ENCODE data around the gene FXYD1. TPM values are rescaled to one million over a fixed set of nuclear protein-coding genes. Genes with fewer than 3 reads are reported as not detected.

FXYD1 gene
- total RNA-seq, 4 donors from 2014 or later: 2.0 to 10.9 (median 6.7) TPM

DNA sequence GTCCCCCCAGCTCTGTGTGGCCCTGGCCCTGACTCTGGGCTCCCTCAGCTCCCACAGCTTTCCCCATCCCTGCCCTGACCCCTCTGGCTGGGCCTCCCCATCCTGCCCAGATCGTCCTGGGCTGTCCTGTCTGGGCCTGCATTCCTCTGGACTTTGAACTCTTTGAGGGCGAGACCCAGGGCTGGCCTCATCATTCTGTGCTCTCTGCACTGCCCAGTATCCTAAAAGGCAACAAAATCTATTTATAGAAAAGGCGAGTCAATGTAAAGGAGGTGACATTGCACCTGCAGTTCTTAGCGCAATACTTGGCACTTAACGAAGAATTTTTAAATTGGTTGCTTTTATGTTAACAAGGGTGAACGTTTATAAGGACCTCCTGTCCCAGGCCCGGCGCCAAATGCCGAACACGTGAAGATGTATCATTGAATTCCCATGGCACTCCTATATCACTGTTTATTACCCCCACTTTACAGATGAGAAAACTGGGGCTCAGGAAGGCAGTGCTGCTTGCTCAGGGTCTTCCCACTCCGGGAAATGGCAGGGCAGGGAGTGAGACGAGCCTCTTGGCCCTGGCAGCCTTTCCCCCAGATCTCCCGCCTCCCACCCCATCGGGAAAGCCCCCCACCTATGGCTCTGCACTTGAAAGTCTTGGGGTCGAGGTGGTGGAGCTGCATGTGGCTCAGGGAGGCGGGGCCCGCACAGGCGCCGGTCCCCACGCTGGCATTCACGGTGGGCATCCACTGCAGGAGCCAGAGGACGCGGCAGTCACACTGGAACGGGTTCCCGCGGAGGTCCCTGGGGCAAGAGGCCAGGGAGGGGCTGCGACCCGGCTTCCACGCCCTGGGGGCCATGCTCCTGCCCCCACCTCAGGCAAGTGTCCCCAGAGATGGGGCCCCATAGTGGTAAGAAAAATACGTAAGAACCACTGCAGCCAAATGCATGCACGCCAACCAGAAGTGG is 7.6 kb upstream of the FXYD1 start:
- Histone ChIP-seq H3K4me3 (peak overlapping the region; percentile 5), H3K36me3 (no peaks in the 10 kb centered on the region), H3K9me3 (no peaks in the 10 kb centered on the region), H3K27ac (no peak overlapping the region), H3K27me3 (no peaks in the 10 kb centered on the region), H3K4me1 (peaks cover 53% of the 10 kb centered on the region)
- TF ChIP-seq POLR2AphosphoS5 (IDR thresholded peaks at IDR 0.05): no peak
- no peak for TF ChIP-seq EP300 (IDR thresholded peaks at IDR 0.05)
- TF ChIP-seq POLR2A (IDR thresholded peaks at IDR 0.05): no peak
- TF ChIP-seq, protein P1, sequence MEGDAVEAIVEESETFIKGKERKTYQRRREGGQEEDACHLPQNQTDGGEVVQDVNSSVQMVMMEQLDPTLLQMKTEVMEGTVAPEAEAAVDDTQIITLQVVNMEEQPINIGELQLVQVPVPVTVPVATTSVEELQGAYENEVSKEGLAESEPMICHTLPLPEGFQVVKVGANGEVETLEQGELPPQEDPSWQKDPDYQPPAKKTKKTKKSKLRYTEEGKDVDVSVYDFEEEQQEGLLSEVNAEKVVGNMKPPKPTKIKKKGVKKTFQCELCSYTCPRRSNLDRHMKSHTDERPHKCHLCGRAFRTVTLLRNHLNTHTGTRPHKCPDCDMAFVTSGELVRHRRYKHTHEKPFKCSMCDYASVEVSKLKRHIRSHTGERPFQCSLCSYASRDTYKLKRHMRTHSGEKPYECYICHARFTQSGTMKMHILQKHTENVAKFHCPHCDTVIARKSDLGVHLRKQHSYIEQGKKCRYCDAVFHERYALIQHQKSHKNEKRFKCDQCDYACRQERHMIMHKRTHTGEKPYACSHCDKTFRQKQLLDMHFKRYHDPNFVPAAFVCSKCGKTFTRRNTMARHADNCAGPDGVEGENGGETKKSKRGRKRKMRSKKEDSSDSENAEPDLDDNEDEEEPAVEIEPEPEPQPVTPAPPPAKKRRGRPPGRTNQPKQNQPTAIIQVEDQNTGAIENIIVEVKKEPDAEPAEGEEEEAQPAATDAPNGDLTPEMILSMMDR (IDR thresholded peaks at IDR 0.05): no peak
- DNase-seq (ENCODE audit: low spot score in 2 of 2): no peak
- WGBS: 70% methylated on average over 26 of the region's 31 CpGs

DNA sequence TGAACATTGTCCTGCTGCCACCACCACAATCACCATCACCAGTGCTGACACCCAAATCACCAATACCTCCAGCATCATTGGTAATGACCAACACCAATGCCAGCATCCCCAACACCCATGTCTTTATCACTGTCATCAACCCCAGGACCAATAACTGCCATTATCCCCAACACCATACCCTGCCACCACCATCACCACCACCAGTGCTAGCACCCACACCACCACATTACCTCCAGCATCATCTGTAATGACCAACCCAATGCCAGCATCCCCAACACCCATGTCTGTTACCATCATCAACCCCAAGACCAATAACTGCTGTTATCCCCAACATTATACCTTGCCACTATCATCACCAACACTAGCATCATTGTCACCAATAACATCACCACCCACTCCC is 6.4 kb upstream of the FXYD1 start:
- no peaks in the 10 kb centered on the region for H3K9me3 ChIP-seq
- TF ChIP-seq POLR2AphosphoS5 (IDR thresholded peaks at IDR 0.05) (no peak), EP300 (IDR thresholded peaks at IDR 0.05) (no peak), POLR2A (IDR thresholded peaks at IDR 0.05) (no peak)
- TF ChIP-seq, protein P1 (IDR thresholded peaks at IDR 0.05): no peak
- peak overlapping the region; percentile 1 for H3K4me3 ChIP-seq
- H3K27me3 ChIP-seq: no peaks in the 10 kb centered on the region
- peaks cover 54% of the 10 kb centered on the region for H3K4me1 ChIP-seq
- no peaks in the 10 kb centered on the region for H3K36me3 ChIP-seq
- no peak overlapping the region for H3K27ac ChIP-seq
- no peak for DNase-seq (ENCODE audit: low spot score in 2 of 2)

- DNase-seq (ENCODE audit: low spot score in 2 of 2): no peak
- peaks cover 60% of the 10 kb centered on the region for H3K4me1 ChIP-seq
- no peaks in the 10 kb centered on the region for H3K9me3 ChIP-seq
- no peaks in the 10 kb centered on the region for H3K27me3 ChIP-seq
- H3K4me3 ChIP-seq: peak overlapping the region; percentile 31
- H3K27ac ChIP-seq: no peak overlapping the region
- TF ChIP-seq EP300 (IDR thresholded peaks at IDR 0.05) (no peak), POLR2A (IDR thresholded peaks at IDR 0.05) (no peak), POLR2AphosphoS5 (IDR thresholded peaks at IDR 0.05) (no peak)
- TF ChIP-seq, protein P1 (IDR thresholded peaks at IDR 0.05): no peak
- WGBS: 74% methylated on average over 9 of the region's 11 CpGs
- no peaks in the 10 kb centered on the region for H3K36me3 ChIP-seq
These were observed 4.8 kb upstream of the FXYD1 start for GRCh38 chr19:35133826-35134225.

GRCh38 chr19:35134601-35135242 is 3.9 kb upstream of the FXYD1 start, which contains the start of gene LGI4:
Gene LGI4 (minus strand): TSS chr19:35135059. CDS start chr19:35134680, 379 bp downstream.
- peak within 1 kb of the TSS; percentile 31 for H3K4me3 ChIP-seq
- H3K27me3 ChIP-seq: no peaks in the 10 kb centered on the region
- H3K9me3 ChIP-seq: no peaks in the 10 kb centered on the region
- H3K27ac ChIP-seq: peak within 1 kb of the TSS; percentile 67
- 61% methylated on average over 15 of the region's 15 CpGs for WGBS
- H3K36me3 ChIP-seq: no peaks in the 10 kb centered on the region
- no peak for DNase-seq (ENCODE audit: low spot score in 2 of 2)
- peaks cover 66% of the 10 kb centered on the region for H3K4me1 ChIP-seq
- TF ChIP-seq POLR2AphosphoS5 (IDR thresholded peaks at IDR 0.05): no peak
- TF ChIP-seq, protein P1 (IDR thresholded peaks at IDR 0.05): no peak
- no peak for TF ChIP-seq POLR2A (IDR thresholded peaks at IDR 0.05)
- no peak for TF ChIP-seq EP300 (IDR thresholded peaks at IDR 0.05)

DNA sequence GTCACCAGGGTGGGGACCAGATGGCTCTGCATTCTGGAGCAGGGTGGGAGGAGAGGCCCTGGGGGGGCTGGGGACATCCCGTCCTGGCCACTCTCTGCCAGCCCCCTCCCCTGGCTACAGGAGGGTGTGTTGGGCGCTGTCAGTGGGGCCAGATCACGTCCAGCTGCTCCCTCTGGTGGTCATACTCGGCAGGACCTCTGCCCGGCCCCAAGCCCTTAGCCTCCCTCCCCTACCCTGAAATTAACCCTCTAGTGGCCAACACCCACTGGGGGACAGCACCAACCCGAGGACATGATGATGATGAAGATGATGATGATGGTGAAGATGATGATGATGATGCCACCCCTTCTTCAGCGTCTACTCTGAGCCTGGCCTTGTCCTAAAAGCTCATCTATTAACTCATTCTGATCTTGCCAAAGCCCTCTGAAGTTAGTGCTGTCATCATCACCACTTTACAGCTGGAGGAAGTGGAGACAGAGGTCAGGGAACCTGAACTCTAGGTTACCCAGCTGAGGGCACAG is 3.2 kb upstream of the FXYD1 start:
- Histone ChIP-seq H3K9me3 (no peaks in the 10 kb centered on the region), H3K36me3 (no peaks in the 10 kb centered on the region), H3K27ac (peak overlapping the region; percentile 67), H3K4me1 (peaks cover 67% of the 10 kb centered on the region), H3K27me3 (no peaks in the 10 kb centered on the region), H3K4me3 (peak overlapping the region; percentile 31)
- 0% methylated on average over 1 of the region's 7 CpGs for WGBS
- peak in 1 of 2 donors; percentile 89 for DNase-seq (ENCODE audit: low spot score in 2 of 2)
- TF ChIP-seq EP300 (IDR thresholded peaks at IDR 0.05) (no peak), POLR2AphosphoS5 (IDR thresholded peaks at IDR 0.05) (peak in 1 of 3 donors; percentile 30)
- TF ChIP-seq, protein P1 (IDR thresholded peaks at IDR 0.05): peak; percentile 89 to 90
